Bronchial epithelial cell (primary cell): ENCODE results near the gene PRELID3B. TPM values are rescaled to one million over a fixed set of nuclear protein-coding genes. Genes with fewer than 3 reads are reported as not detected.
A peak's percentile ranks its signal among the peaks of the same experiment; 100 is the strongest.
"Not testable (repeated sequence)": the region's sequence is repeated elsewhere in the genome, so short reads cannot be mapped to it uniquely, and the experiment has no call there.

Experiments
- DNase-seq: peaks from one replicate; pipeline ENCODE4 v3.0.0-alpha.2; 2010; ENCODE audit warnings: low read depth
- FAIRE-seq: peaks from 2 replicates; lab custom pipeline; 2011; peaks lifted over from hg19 to GRCh38; lab: Jason Lieb, UNC
- H3K27me3 ChIP-seq: 2 replicates; pipeline ENCODE4 v1.5.1; 2011; ENCODE audit warnings: low read length; ENCODE audit not compliant: control insufficient read depth, insufficient read depth
- H3K36me3 ChIP-seq: 2 replicates; pipeline ENCODE4 v1.5.1; 2011; ENCODE audit warnings: low read length; ENCODE audit not compliant: control insufficient read depth, insufficient read depth
- H3K4me3 ChIP-seq: 2 replicates; pipeline ENCODE4 v1.5.1; 2011; ENCODE audit warnings: mild to moderate bottlenecking, low read depth, low read length, control low read depth
- total RNA-seq: library from RNA; depleted of rRNA; stranded (reverse); fragments of >200 nt; gene quantifications from 2 replicates; pipeline ENCODE4 v1.2.1, GENCODE V29; 2014
- TF ChIP-seq, protein P1 (sequence below): IDR thresholded peaks from 2 replicates; pipeline ENCODE4 v1.5.1; 2011; ENCODE audit warnings: mild to moderate bottlenecking, moderate library complexity, low read length, control low read depth, inconsistent platforms; ENCODE audit not compliant: insufficient read depth, severe bottlenecking

PRELID3B gene
- total RNA-seq, 1 donor from 2014 or later = 160 TPM

DNA sequence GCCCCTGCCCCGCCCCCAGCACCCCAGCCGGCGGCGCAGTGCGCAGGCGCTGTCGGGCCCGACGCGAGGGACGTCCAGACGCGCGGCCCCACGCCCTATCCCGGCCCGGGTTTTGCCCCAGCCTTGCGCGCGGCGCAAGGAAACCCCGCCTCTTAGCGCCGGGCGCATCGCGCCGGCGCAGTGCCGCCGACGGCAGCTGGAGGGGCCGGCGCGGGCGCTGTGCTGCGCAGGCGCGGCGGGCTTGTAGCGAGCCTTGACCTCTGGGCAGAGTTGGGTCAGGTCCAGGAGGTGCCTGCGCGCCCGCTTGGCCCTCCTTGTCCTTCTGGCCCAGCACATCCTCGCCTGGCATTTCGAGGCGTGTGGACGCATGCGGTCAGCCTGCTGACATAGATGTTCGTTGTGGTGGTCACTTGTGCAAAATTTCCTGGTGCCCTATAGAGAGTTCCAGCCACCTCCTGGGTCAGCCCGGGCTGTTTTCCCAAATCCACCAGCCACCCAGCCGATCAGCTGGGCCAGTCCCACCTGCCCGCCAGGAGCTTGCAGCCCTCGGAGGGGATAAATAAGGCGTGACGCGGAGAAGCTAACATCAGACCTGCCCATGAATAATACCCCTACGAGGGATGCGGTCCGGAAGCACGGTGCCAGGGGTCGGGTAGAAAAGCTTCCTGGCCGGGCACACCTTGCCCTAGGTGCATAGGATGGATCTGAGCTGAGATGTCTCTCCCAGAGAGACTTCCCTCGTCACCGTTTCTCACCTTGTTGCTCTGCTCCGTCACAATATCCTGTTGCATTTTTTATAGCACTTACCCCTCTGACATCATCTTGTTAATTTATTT, 428 bp upstream of the PRELID3B start:
- Histone ChIP-seq H3K4me3 (peak overlapping the region; percentile 83), H3K36me3 (no peaks in the 10 kb centered on the region), H3K27me3 (no peaks in the 10 kb centered on the region)
- FAIRE-seq = no peak
- DNase-seq = peak; percentile 72
- TF ChIP-seq, protein P1, sequence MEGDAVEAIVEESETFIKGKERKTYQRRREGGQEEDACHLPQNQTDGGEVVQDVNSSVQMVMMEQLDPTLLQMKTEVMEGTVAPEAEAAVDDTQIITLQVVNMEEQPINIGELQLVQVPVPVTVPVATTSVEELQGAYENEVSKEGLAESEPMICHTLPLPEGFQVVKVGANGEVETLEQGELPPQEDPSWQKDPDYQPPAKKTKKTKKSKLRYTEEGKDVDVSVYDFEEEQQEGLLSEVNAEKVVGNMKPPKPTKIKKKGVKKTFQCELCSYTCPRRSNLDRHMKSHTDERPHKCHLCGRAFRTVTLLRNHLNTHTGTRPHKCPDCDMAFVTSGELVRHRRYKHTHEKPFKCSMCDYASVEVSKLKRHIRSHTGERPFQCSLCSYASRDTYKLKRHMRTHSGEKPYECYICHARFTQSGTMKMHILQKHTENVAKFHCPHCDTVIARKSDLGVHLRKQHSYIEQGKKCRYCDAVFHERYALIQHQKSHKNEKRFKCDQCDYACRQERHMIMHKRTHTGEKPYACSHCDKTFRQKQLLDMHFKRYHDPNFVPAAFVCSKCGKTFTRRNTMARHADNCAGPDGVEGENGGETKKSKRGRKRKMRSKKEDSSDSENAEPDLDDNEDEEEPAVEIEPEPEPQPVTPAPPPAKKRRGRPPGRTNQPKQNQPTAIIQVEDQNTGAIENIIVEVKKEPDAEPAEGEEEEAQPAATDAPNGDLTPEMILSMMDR = no peak

DNA sequence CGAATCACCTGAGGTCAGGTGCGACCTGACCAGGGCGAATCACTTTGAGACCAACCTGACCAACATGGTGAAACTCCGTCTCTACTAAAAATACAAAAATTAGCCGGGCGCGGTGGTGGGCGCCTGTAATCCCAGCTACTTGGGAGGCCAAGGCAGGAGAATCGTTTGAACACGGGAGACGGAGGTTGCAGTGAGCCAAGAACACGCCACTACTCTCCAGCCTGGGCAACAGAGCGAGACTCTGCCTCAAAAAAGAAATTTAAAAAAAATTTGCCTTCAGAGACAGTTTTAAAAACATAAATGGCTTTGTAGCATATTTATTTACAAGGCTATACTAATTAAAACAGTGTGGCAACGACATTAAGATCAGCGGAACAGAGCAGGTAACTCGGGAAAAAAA, 1.1 kb downstream of the PRELID3B start:
- not testable (repeated sequence) for DNase-seq, FAIRE-seq, H3K36me3 ChIP-seq, H3K27me3 ChIP-seq
- peak overlapping the region; percentile 83 for H3K4me3 ChIP-seq

- H3K36me3 ChIP-seq = peaks cover 12% of the 10 kb centered on the region
- no peak for FAIRE-seq
- H3K27me3 ChIP-seq = no peaks in the 10 kb centered on the region
- TF ChIP-seq, protein P1 = no peak
- H3K4me3 ChIP-seq = no peak overlapping the region
- DNase-seq = no peak
Measured at GRCh38 chr20:59040667-59041066, 1.9 kb downstream of the PRELID3B start.

DNA sequence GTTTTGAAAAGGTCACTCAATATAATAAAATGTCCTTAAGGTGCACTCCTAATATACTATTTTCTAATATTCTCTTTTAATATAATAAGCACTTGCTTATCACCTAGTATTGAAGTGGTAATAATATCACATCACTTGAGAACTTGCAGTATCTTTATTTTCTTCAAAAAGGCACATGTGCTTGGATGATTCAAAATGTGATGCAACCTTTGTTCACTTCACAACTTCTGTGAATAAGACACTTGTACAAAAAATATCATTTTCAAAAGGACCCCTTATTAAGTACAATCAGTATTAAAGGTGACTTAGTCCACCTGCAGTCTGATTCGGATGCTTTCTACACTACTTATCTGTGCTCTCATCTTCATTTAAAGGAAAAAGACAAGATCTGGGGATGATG, 3.4 kb downstream of the PRELID3B start:
- FAIRE-seq (no peak), DNase-seq (no peak)
- Histone ChIP-seq H3K4me3 (no peak overlapping the region), H3K27me3 (no peaks in the 10 kb centered on the region), H3K36me3 (peaks cover 15% of the 10 kb centered on the region)
- TF ChIP-seq, protein P1 = no peak

GRCh38 chr20:59037386-59037785, 5.2 kb downstream of the PRELID3B start:
- FAIRE-seq (no peak), DNase-seq (no peak)
- TF ChIP-seq, protein P1 = no peak
- Histone ChIP-seq H3K27me3 (no peaks in the 10 kb centered on the region), H3K36me3 (peaks cover 15% of the 10 kb centered on the region), H3K4me3 (no peak overlapping the region)

DNA sequence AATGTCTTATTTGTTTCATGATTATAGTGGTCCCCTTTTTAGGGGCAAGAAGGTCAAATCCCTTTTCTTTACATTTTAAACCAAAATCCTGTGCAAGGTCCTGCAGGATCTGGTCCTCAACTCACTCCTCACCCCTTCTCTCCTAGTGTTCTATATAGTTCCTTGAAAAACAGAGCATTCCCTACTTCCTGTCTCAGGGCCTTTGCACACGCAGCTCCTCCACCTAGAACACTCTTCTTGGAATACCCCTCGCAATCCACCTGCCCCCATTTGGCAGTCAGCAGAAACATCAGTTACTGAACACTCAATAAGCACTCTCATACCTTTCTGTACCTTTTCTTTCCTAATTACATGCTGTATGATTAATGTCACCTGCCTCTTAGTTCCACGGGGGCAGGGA, 7.2 kb downstream of the PRELID3B start:
- FAIRE-seq (no peak), DNase-seq (no peak)
- TF ChIP-seq, protein P1 = no peak
- Histone ChIP-seq H3K4me3 (no peak overlapping the region), H3K27me3 (no peaks in the 10 kb centered on the region), H3K36me3 (peaks cover 15% of the 10 kb centered on the region)
